Endothelial cell (in vitro differentiated cells): Measurements from ENCODE around the gene CELF5. TPM values are rescaled to one million over a fixed set of nuclear protein-coding genes. Genes with fewer than 3 reads are reported as not detected.
"Not testable (repeated sequence)": the region's sequence is repeated elsewhere in the genome, so short reads cannot be mapped to it uniquely, and the experiment has no call there.

Experiments
- DNase-seq: peaks from one replicate; pipeline ENCODE4 v3.0.0; 2021; ENCODE audit warnings: low spot score
- H3K27ac Mint-ChIP-seq: one replicate; pipeline ENCODE4 v1.8.0; 2021; ENCODE audit warnings: mixed read lengths, inconsistent platforms; ENCODE audit not compliant: unreplicated experiment
- H3K27me3 Mint-ChIP-seq: one replicate; pipeline ENCODE4 v1.8.0; 2021; ENCODE audit warnings: mild to moderate bottlenecking, moderate library complexity, mixed read lengths, inconsistent platforms; ENCODE audit not compliant: unreplicated experiment
- H3K36me3 Mint-ChIP-seq: one replicate; pipeline ENCODE4 v1.8.0; 2021; ENCODE audit warnings: mild to moderate bottlenecking, low read depth, mixed read lengths, inconsistent platforms; ENCODE audit not compliant: unreplicated experiment
- H3K4me1 Mint-ChIP-seq: one replicate; pipeline ENCODE4 v1.8.0; 2021; ENCODE audit warnings: mild to moderate bottlenecking, mixed read lengths, inconsistent platforms; ENCODE audit not compliant: unreplicated experiment
- H3K4me3 Mint-ChIP-seq: one replicate; pipeline ENCODE4 v1.8.0; 2021; ENCODE audit warnings: mild to moderate bottlenecking, mixed read lengths, inconsistent platforms; ENCODE audit not compliant: unreplicated experiment
- H3K9me3 Mint-ChIP-seq: one replicate; pipeline ENCODE4 v1.8.0; 2021; ENCODE audit warnings: mixed read lengths, inconsistent platforms; ENCODE audit not compliant: unreplicated experiment
- total RNA-seq: library from RNA; stranded (reverse); fragmentation: NEBNext Ultra II Directional; extraction: Animal tissue kit (Norgen Biotek cat#: 25700); gene quantifications from one replicate; pipeline ENCODE4 v1.2.1, GENCODE V29; 2021; ENCODE audit not compliant: unreplicated experiment
- TF ChIP-seq, protein P1 (sequence below): fragments of 200-600 bp; sonication (generic); IDR thresholded peaks from one replicate; pipeline ENCODE4 v1.5.0; 2021; ENCODE audit warnings: antibody characterized with exemption; ENCODE audit not compliant: unreplicated experiment

CELF5 gene
- total RNA-seq, 1 donor from 2014 or later: 0.38 TPM

DNA sequence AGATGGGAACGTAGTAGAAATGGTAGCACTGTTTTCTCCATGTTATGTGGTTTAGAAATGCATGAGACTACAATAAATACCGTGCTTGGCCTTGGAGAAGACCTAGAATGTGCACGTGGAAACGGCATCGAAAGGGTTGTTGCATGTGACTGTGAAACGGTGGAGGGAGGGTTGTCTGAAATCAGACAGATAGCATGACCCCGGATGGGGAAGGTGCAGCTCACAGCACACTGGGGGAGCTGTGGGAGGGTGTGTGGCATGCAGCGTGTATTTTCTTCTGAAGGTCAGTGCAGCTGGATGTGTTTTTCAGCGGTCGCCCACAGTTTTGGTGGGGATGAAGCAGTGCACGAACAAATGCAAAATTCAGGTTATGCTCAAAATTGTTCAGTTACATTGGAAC, 63.4 kb downstream of the CELF5 start:
- no peak for DNase-seq
- Mint-ChIP-seq H3K9me3 (no peaks in the 10 kb centered on the region), H3K36me3 (no peaks in the 10 kb centered on the region), H3K4me1 (no peaks in the 10 kb centered on the region), H3K4me3 (no peak overlapping the region), H3K27ac (no peak overlapping the region), H3K27me3 (peaks cover 2% of the 10 kb centered on the region)
- TF ChIP-seq, protein P1, sequence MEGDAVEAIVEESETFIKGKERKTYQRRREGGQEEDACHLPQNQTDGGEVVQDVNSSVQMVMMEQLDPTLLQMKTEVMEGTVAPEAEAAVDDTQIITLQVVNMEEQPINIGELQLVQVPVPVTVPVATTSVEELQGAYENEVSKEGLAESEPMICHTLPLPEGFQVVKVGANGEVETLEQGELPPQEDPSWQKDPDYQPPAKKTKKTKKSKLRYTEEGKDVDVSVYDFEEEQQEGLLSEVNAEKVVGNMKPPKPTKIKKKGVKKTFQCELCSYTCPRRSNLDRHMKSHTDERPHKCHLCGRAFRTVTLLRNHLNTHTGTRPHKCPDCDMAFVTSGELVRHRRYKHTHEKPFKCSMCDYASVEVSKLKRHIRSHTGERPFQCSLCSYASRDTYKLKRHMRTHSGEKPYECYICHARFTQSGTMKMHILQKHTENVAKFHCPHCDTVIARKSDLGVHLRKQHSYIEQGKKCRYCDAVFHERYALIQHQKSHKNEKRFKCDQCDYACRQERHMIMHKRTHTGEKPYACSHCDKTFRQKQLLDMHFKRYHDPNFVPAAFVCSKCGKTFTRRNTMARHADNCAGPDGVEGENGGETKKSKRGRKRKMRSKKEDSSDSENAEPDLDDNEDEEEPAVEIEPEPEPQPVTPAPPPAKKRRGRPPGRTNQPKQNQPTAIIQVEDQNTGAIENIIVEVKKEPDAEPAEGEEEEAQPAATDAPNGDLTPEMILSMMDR: no peak

DNA sequence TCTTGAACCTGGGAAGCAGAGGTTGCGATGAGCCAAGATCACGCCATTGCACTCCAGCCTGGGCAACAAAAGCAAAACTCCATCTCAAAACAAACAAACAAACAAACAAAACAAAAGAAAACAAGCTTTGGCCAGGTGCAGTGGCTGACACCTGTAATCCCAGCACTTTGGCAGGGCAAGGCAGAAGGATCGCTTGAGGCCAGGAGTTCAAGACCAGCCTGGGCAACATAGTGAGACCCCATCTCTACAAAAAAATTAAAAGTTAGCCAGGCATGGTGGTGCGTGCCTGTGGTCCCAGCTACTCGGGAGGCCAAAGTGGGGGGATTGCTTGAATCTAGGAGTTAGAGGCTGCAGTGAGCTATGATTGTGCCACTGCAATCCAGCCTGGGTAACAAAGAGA, 64.0 kb downstream of the CELF5 start:
- not testable (repeated sequence) for H3K4me3 Mint-ChIP-seq, H3K27me3 Mint-ChIP-seq

DNA sequence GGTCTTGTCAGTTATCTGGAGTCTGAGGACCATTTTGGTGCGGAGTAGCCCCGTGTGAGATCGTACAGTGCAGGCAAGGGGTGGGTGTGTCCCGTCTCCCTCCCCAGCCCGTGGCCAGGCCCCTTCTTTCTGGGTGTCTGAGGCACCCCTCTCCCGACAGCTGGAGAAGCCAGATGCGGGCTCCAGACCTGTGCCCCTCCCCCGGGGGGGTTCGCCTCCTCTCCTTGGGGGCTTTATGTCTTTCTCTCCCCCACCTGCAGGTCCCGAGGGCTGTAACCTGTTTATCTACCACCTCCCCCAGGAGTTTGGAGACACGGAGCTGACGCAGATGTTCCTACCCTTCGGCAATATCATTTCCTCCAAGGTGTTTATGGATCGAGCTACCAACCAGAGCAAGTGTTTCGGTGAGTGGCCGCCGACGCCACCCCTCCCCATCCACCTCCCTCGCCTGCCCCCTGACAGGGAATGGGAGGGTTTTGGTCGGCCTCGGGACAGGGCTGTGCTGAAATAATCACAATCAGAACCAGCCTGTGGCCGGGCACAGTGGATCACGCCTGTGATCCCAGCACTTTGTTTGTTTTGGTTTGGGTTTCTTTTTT, 65.6 kb downstream of the CELF5 start:
- H3K4me3 Mint-ChIP-seq: no peak overlapping the region
- no peak overlapping the region for H3K27ac Mint-ChIP-seq
- TF ChIP-seq, protein P1: no peak
- DNase-seq: no peak
- no peaks in the 10 kb centered on the region for H3K9me3 Mint-ChIP-seq
- no peaks in the 10 kb centered on the region for H3K4me1 Mint-ChIP-seq
- no peaks in the 10 kb centered on the region for H3K36me3 Mint-ChIP-seq
- H3K27me3 Mint-ChIP-seq: peaks cover 2% of the 10 kb centered on the region

More for the DNA sequence above, 64.0 kb downstream of the CELF5 start:
- H3K36me3 Mint-ChIP-seq, H3K4me1 Mint-ChIP-seq, DNase-seq, H3K27ac Mint-ChIP-seq, H3K9me3 Mint-ChIP-seq: not testable (repeated sequence)

DNA sequence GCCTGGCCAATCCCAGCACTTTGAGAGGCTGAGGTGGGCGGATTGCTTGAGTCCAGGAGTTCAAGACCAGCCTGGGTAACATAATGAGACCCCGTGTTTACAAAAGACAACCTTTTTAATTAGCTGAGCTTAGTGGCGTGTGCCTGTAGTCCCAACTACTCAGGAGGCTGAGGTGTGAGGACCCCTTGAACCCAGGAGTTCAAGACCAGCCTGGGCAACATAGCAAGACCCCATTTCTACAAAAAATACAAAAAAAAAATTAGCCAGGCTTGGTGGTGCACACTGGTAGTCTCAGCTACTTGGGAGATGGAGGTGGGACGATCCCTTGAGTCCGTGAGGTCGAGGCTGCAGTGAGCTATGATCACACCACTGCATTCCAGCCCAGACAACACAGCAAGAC, 66.4 kb downstream of the CELF5 start:
- not testable (repeated sequence) for H3K4me3 Mint-ChIP-seq, H3K27me3 Mint-ChIP-seq, H3K36me3 Mint-ChIP-seq, H3K27ac Mint-ChIP-seq, DNase-seq, H3K9me3 Mint-ChIP-seq, H3K4me1 Mint-ChIP-seq

DNA sequence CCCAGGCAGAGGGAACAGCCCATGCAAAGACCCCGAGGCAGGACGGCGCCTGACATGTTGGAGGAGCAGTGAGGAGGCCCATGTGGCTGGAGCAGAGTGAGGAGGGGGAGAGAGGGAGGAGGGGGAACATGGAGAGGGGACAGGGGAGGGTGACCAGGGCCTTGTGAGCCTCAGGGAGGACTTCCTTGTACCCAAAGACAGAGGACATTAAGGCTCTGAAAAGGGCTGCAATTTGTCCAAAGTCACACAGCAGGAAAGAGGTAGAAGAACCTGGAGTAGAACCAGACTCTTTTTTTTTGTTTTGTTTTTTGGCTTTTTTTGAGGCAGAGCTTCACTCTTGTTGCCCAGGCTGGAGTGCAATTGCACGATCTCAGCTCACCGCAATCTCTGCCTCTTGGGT, 67.2 kb downstream of the CELF5 start:
- Mint-ChIP-seq H3K27me3 (peaks cover 2% of the 10 kb centered on the region), H3K36me3 (no peaks in the 10 kb centered on the region), H3K9me3 (no peaks in the 10 kb centered on the region), H3K4me1 (no peaks in the 10 kb centered on the region), H3K27ac (no peak overlapping the region), H3K4me3 (no peak overlapping the region)
- no peak for DNase-seq
- TF ChIP-seq, protein P1: no peak

DNA sequence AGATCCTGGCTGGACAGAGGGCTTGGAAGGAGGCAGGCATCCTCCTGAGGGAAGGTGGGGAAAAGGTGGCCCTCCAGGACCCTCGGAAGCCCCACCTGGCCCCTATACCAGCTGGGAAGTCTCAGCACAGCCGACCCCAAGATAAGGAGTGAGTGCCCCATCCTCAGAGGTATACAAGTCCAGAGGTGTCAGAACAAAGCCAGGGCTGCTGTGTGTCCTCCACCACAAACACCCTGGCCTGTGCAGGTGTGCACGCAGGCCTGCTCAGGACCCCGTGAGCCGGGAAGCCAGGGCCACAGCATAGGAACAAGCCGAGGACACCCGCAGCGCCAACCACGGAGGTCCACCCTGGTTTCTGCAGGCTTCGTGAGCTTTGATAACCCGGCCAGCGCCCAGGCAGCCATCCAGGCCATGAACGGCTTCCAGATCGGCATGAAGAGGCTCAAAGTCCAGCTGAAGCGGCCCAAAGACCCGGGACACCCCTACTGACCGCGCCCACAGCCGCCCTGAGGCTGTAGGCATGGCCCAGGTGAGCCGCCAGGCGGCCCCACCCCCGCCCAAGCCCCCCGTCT, 68.6 kb downstream of the CELF5 start:
- DNase-seq: no peak
- Mint-ChIP-seq H3K4me1 (no peaks in the 10 kb centered on the region), H3K27me3 (peaks cover 2% of the 10 kb centered on the region), H3K27ac (no peak overlapping the region), H3K4me3 (no peak overlapping the region), H3K9me3 (no peaks in the 10 kb centered on the region), H3K36me3 (no peaks in the 10 kb centered on the region)
- TF ChIP-seq, protein P1: no peak
